Lung (tissue), 12 donors: Measurements from ENCODE around the gene GJA5. TPM values are rescaled to one million over a fixed set of nuclear protein-coding genes. Genes with fewer than 3 reads are reported as not detected.

ENCODE experiments used
- ATAC-seq: fragments of 200-7000 bp; cut with Tn5 transposase; one replicate; pipeline ENCODE4 v1.9.1; 2020; ENCODE audit warnings: moderate number of reproducible peaks; ENCODE audit not compliant: insufficient read depth, low FRiP score
- DNase-seq, 3 donors: peaks; one replicate each; pipeline ENCODE4 v3.0.0-alpha.2; 2013 to 2017
- H3K27ac ChIP-seq, 2 donors: one replicate each; pipeline ENCODE4 v1.5.1; 2013; ENCODE audit warnings: mild to moderate bottlenecking in 2 of 2, moderate library complexity in 2 of 2, control low read depth in 1 of 2, inconsistent platforms in 1 of 2, low read depth in 1 of 2, low read length in 1 of 2
- H3K27me3 ChIP-seq, 3 donors: one replicate each; pipeline ENCODE4 v1.5.1; 2013; ENCODE audit warnings: low read length in 2 of 3; ENCODE audit not compliant: control insufficient read depth in 3 of 3, insufficient read depth in 3 of 3
- H3K36me3 ChIP-seq, 4 donors: one replicate each; pipeline ENCODE4 v1.5.1; 2013; ENCODE audit warnings: low read length in 4 of 4, mild to moderate bottlenecking in 1 of 4, moderate library complexity in 1 of 4; ENCODE audit not compliant: control insufficient read depth in 4 of 4, insufficient read depth in 4 of 4
- H3K4me1 ChIP-seq, 5 donors: one replicate each; pipeline ENCODE4 v1.5.1; 2013; ENCODE audit warnings: low read length in 5 of 5, mild to moderate bottlenecking in 2 of 5, moderate library complexity in 1 of 5; ENCODE audit not compliant: control insufficient read depth in 5 of 5, insufficient read depth in 5 of 5
- H3K4me3 ChIP-seq: one replicate; pipeline ENCODE4 v1.5.1; 2013; ENCODE audit warnings: mild to moderate bottlenecking, control low read depth, moderate library complexity
- H3K9ac ChIP-seq, 2 donors: one replicate each; pipeline ENCODE4 v1.5.1; 2013; ENCODE audit warnings: low read length in 2 of 2, control low read depth in 1 of 2; ENCODE audit not compliant: insufficient read depth in 1 of 2
- H3K9me3 ChIP-seq, 4 donors: one replicate each; pipeline ENCODE4 v1.5.1; 2013; ENCODE audit warnings: low read length in 3 of 4, mild to moderate bottlenecking in 1 of 4, moderate library complexity in 1 of 4; ENCODE audit not compliant: control insufficient read depth in 4 of 4, insufficient read depth in 3 of 4
- WGBS, 2 donors: extraction: QIAGEN DNeasy Blood & Tissue Kit; methylation state at CpG; one replicate each; pipeline ENCODE4 v1.1.7; 2013; 5-methylcytosine and 5-hydroxymethylcytosine counted together
- polyA plus RNA-seq, 2 donors: library from polyadenylated mRNA; stranded (reverse); fragments of 200-250 nt; gene quantifications; one replicate each; pipeline ENCODE4 v1.2.1, GENCODE V29; 2013
- total RNA-seq, 2 donors: library from RNA; depleted of rRNA in 1 of 2; stranded (reverse); fragments of >200 nt in 1 of 2; gene quantifications; one replicate each; pipeline ENCODE4 v1.2.1, GENCODE V29; 2014 to 2021
- TF ChIP-seq, protein P1 (sequence below): IDR thresholded peaks from 2 replicates; pipeline ENCODE4 v1.5.1; 2012; ENCODE audit warnings: mild to moderate bottlenecking; ENCODE audit errors: control extremely low read depth, extremely low read depth
- donor health status: control.
- donor health status: control.
- donor health status: Bipolar disorder and iron deficiency.
- donor health status: healthy.
- donor health status: DM: yes; HTN: yes; CAD: no.

GJA5 gene
- total and polyA plus RNA-seq, 4 donors: 7.7 to 38.3 (median 18.5) TPM

DNA sequence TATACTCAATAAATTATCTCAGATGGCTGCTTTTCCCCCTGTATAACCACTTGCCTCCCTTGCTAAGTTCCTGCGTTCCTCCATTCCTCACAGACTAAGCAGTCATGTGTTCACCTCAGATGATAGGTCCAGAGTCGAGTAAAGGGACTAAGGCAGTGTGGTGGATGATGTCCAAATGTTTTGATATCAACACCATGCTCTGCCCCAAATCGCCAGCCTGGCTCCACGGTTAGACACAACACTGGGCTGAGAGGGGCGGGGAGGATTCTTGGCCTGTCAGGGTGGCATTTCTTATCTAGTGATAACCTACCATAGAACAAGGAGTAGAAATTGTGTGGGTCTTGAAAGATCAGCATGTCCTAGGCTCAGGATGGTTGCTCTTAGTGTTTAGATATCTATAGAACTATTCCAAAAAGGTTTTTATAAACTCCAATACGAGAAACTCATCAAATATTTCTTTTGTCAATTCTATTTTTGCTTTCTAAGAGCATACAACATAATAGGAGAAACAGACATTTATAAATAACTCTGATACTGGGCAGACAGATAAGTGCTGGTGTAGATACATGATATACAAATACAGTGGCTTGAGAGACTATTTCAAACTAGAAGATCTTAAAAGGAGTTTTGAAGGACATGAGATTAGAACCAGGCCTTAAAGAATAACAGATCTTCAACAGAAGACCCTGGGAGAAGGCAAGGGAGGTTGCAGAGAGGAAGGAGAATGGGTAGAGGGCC, 21.5 kb downstream of the GJA5 start:
- H3K9ac ChIP-seq: no peak overlapping the region
- no peak for ATAC-seq
- peaks cover 0 to 27% (median 0%) of the 10 kb centered on the region in 3 donors for H3K27me3 ChIP-seq
- 88 to 95% methylated on average over 6 of the region's 6 CpGs for WGBS, 2 donors
- H3K27ac ChIP-seq: peak overlapping the region in 1 of 2 donors; percentile 58
- H3K9me3 ChIP-seq: no peaks in the 10 kb centered on the region
- peaks cover 0 to 11% (median 3%) of the 10 kb centered on the region in 5 donors for H3K4me1 ChIP-seq
- TF ChIP-seq, protein P1, sequence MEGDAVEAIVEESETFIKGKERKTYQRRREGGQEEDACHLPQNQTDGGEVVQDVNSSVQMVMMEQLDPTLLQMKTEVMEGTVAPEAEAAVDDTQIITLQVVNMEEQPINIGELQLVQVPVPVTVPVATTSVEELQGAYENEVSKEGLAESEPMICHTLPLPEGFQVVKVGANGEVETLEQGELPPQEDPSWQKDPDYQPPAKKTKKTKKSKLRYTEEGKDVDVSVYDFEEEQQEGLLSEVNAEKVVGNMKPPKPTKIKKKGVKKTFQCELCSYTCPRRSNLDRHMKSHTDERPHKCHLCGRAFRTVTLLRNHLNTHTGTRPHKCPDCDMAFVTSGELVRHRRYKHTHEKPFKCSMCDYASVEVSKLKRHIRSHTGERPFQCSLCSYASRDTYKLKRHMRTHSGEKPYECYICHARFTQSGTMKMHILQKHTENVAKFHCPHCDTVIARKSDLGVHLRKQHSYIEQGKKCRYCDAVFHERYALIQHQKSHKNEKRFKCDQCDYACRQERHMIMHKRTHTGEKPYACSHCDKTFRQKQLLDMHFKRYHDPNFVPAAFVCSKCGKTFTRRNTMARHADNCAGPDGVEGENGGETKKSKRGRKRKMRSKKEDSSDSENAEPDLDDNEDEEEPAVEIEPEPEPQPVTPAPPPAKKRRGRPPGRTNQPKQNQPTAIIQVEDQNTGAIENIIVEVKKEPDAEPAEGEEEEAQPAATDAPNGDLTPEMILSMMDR: no peak
- DNase-seq: no peak
- H3K4me3 ChIP-seq: no peak overlapping the region
- H3K36me3 ChIP-seq: no peaks in the 10 kb centered on the region

- Histone ChIP-seq H3K27me3 (peaks cover 0 to 31% (median 0%) of the 10 kb centered on the region in 3 donors), H3K27ac (peak overlapping the region in 1 of 2 donors; percentile 52), H3K9me3 (no peaks in the 10 kb centered on the region), H3K36me3 (no peaks in the 10 kb centered on the region), H3K4me1 (peaks cover 0 to 11% (median 3%) of the 10 kb centered on the region in 5 donors), H3K9ac (no peak overlapping the region), H3K4me3 (no peak overlapping the region)
- ATAC-seq (no peak), DNase-seq (no peak)
- WGBS, 2 donors: 68 to 93% methylated on average over 2 of the region's 2 CpGs
- TF ChIP-seq, protein P1: no peak
Measured at GRCh38 chr1:147738129-147738528, 22.3 kb downstream of the GJA5 start.

DNA sequence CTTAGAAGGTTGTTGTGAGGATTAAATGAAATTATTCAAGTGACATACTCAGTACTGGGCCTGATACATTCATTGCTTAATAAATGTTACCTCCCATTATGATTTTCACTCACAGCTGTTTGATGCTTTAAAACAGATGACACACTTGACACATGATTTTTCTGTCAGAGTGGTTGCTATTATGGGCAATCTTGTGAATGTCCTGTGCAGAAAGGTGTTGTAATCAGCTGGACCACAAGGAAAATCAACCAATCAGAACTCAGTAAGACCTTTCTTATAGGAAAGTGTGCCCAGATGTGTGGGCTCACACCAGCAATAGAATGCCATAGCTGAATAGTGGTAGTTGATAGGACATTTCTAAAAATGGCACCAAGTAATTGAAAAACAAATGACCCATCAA, 23.5 kb downstream of the GJA5 start:
- no peaks in the 10 kb centered on the region for H3K9me3 ChIP-seq
- no peaks in the 10 kb centered on the region for H3K36me3 ChIP-seq
- ATAC-seq: no peak
- peaks cover 0 to 11% (median 3%) of the 10 kb centered on the region in 5 donors for H3K4me1 ChIP-seq
- peaks cover 0 to 33% (median 0%) of the 10 kb centered on the region in 3 donors for H3K27me3 ChIP-seq
- H3K27ac ChIP-seq: peak overlapping the region in 1 of 2 donors; percentile 54
- no peak for DNase-seq
- no peak overlapping the region for H3K9ac ChIP-seq
- TF ChIP-seq, protein P1: no peak
- no peak overlapping the region for H3K4me3 ChIP-seq
